ENCODE data around the gene SMIM3.
A peak's percentile ranks its signal among the peaks of the same experiment; 100 is the strongest.

SMIM3 gene

GRCh38 chr5:150758203-150758530, 20.4 kb upstream of the SMIM3 start:
- no peak overlapping the region for H3K4me3 Mint-ChIP-seq
- H3K27ac Mint-ChIP-seq, result no peak overlapping the region
- peaks cover 31% of the 10 kb centered on the region for H3K4me1 Mint-ChIP-seq (ENCODE audit: low read depth)
- no peaks in the 10 kb centered on the region for H3K27me3 Mint-ChIP-seq (ENCODE audit: low read depth)
- H3K9me3 Mint-ChIP-seq, result no peaks in the 10 kb centered on the region
- peaks cover 28% of the 10 kb centered on the region for H3K36me3 Mint-ChIP-seq (ENCODE audit: low read depth)

DNA sequence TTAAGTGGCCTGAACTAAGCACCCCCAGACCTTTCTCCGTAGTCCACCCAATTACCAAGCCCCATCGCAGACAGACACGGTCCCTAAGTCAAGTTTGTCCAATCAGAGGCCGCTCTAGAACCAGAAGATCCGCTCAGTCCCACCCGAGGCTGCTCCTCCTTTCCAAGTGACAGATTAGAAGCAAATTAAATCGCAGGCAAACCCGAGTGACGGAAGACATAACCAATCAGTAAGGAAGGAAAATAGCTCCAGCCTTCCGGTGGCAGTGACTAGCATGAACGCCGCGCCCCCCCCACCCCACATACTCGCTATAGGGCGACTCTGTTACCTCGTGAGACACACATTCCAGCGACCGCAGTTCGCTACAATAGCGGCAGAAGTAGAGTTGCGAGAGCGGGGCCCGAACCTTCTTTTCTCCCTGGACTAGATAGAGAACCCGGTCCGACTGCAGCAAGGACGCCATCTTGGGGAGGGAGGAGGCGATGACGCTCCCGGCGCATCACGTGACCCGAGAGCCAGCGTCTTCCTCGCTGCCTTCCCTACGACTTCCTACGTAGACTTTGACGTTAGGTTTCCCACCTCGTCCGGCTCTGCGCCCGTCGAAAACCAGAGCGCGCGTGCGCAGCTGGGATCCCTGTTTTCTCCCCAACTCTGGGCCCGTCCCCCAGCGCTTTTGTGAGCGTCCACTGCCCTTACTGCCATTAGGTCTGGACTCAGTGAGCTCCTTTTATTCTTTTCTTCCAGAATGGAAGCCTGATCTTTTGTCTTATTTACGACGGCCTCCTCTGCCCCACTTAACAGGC, 19.8 kb upstream of the SMIM3 start, which contains the start of gene DCTN4:
DCTN4 (minus strand) TSS at position 487 of the 803 bp plus-strand sequence; CDS start at position 463, 24 bp downstream.
- H3K36me3 Mint-ChIP-seq (ENCODE audit: low read depth), result peaks cover 22% of the 10 kb centered on the region
- H3K9me3 Mint-ChIP-seq, result no peaks in the 10 kb centered on the region
- H3K4me1 Mint-ChIP-seq (ENCODE audit: low read depth), result peaks cover 26% of the 10 kb centered on the region
- H3K27ac Mint-ChIP-seq, result no peak within 1 kb of the TSS
- H3K4me3 Mint-ChIP-seq, result no peak within 1 kb of the TSS
- no peaks in the 10 kb centered on the region for H3K27me3 Mint-ChIP-seq (ENCODE audit: low read depth)

GRCh38 chr5:150759334-150759583, 19.3 kb upstream of the SMIM3 start:
- Mint-ChIP-seq H3K27me3 (ENCODE audit: low read depth) (no peaks in the 10 kb centered on the region), H3K9me3 (no peaks in the 10 kb centered on the region), H3K27ac (no peak overlapping the region), H3K4me3 (no peak overlapping the region), H3K36me3 (ENCODE audit: low read depth) (peaks cover 17% of the 10 kb centered on the region), H3K4me1 (ENCODE audit: low read depth) (peaks cover 22% of the 10 kb centered on the region)

DNA sequence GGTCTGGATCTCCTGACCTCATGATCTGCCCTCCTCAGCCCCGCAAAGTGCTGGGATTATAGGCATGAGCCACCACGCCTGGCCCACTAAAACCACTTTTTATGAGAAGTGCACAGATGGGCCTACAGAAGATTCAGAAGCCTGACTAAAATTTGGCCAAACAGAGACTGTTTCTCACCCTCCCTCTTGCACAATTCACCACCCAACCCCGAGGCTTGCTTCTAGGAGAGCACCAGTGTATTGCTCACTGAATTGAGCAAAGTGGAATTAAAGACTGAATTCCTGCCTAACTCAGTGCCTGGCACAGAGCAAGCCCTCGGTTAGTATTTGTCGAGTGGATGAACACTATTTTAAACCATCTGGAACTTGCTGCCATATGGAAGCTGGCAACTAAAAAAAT, 16.3 kb upstream of the SMIM3 start:
- no peak overlapping the region for H3K27ac Mint-ChIP-seq
- H3K4me1 Mint-ChIP-seq (ENCODE audit: low read depth), result peaks cover 18% of the 10 kb centered on the region
- H3K27me3 Mint-ChIP-seq (ENCODE audit: low read depth), result no peaks in the 10 kb centered on the region
- no peaks in the 10 kb centered on the region for H3K9me3 Mint-ChIP-seq
- H3K4me3 Mint-ChIP-seq, result no peak overlapping the region
- peaks cover 1% of the 10 kb centered on the region for H3K36me3 Mint-ChIP-seq (ENCODE audit: low read depth)

- H3K4me3 Mint-ChIP-seq, result no peak overlapping the region
- H3K27ac Mint-ChIP-seq, result no peak overlapping the region
- H3K27me3 Mint-ChIP-seq (ENCODE audit: low read depth), result no peaks in the 10 kb centered on the region
- no peaks in the 10 kb centered on the region for H3K9me3 Mint-ChIP-seq
- H3K4me1 Mint-ChIP-seq (ENCODE audit: low read depth), result peaks cover 14% of the 10 kb centered on the region
- H3K36me3 Mint-ChIP-seq (ENCODE audit: low read depth), result no peaks in the 10 kb centered on the region
These were observed 15.4 kb upstream of the SMIM3 start for GRCh38 chr5:150763023-150763769.

DNA sequence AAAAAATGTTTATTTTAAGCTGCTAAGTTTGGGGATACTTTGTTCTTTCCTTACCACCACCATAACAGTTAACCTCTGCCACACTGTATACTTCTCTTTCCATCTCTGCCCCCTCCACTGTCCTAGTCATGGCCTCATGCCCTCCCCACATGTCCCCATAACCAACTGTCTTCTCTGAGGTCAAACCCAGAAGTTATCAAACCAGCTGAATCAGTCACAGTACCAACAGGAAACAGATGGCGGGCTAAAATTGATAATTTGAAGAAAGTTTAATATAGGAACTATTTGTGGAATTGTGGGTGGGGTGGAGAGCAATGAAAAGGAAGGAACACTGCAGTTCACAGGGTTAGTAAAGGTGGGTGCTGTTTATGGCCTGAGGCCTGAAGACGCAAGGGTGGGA, 14.0 kb upstream of the SMIM3 start:
- H3K27ac Mint-ChIP-seq, result no peak overlapping the region
- no peak overlapping the region for H3K4me3 Mint-ChIP-seq

GRCh38 chr5:150765011-150765798, 13.4 kb upstream of the SMIM3 start:
- peaks cover 8% of the 10 kb centered on the region for H3K4me1 Mint-ChIP-seq (ENCODE audit: low read depth)

More for the DNA sequence above, 14.0 kb upstream of the SMIM3 start:
- H3K9me3 Mint-ChIP-seq, result no peaks in the 10 kb centered on the region
- H3K27me3 Mint-ChIP-seq (ENCODE audit: low read depth), result no peaks in the 10 kb centered on the region
- H3K4me1 Mint-ChIP-seq (ENCODE audit: low read depth), result peaks cover 8% of the 10 kb centered on the region
- H3K36me3 Mint-ChIP-seq (ENCODE audit: low read depth), result no peaks in the 10 kb centered on the region

GRCh38 chr5:150765799-150766169, 12.8 kb upstream of the SMIM3 start:
- no peaks in the 10 kb centered on the region for H3K36me3 Mint-ChIP-seq (ENCODE audit: low read depth)
- no peaks in the 10 kb centered on the region for H3K27me3 Mint-ChIP-seq (ENCODE audit: low read depth)
- H3K9me3 Mint-ChIP-seq, result no peaks in the 10 kb centered on the region
- peaks cover 11% of the 10 kb centered on the region for H3K4me1 Mint-ChIP-seq (ENCODE audit: low read depth)
- H3K4me3 Mint-ChIP-seq, result no peak overlapping the region
- no peak overlapping the region for H3K27ac Mint-ChIP-seq

More at GRCh38 chr5:150765011-150765798, 13.4 kb upstream of the SMIM3 start:
- H3K4me3 Mint-ChIP-seq, result no peak overlapping the region
- H3K9me3 Mint-ChIP-seq, result no peaks in the 10 kb centered on the region
- no peaks in the 10 kb centered on the region for H3K36me3 Mint-ChIP-seq (ENCODE audit: low read depth)
- no peaks in the 10 kb centered on the region for H3K27me3 Mint-ChIP-seq (ENCODE audit: low read depth)
- no peak overlapping the region for H3K27ac Mint-ChIP-seq

- no peak overlapping the region for H3K27ac Mint-ChIP-seq
- H3K4me3 Mint-ChIP-seq, result no peak overlapping the region
- no peaks in the 10 kb centered on the region for H3K36me3 Mint-ChIP-seq (ENCODE audit: low read depth)
- peaks cover under 1% of the 10 kb centered on the region for H3K9me3 Mint-ChIP-seq
- H3K4me1 Mint-ChIP-seq (ENCODE audit: low read depth), result peaks cover 13% of the 10 kb centered on the region
- H3K27me3 Mint-ChIP-seq (ENCODE audit: low read depth), result no peaks in the 10 kb centered on the region
These were observed 12.3 kb upstream of the SMIM3 start for GRCh38 chr5:150766251-150766650.

GRCh38 chr5:150771034-150771795, 7.3 kb upstream of the SMIM3 start:
- Mint-ChIP-seq H3K27me3 (ENCODE audit: low read depth) (no peaks in the 10 kb centered on the region), H3K9me3 (peaks cover 9% of the 10 kb centered on the region), H3K4me1 (ENCODE audit: low read depth) (peaks cover 9% of the 10 kb centered on the region), H3K4me3 (no peak overlapping the region), H3K27ac (no peak overlapping the region), H3K36me3 (ENCODE audit: low read depth) (peaks cover 7% of the 10 kb centered on the region)

- Mint-ChIP-seq H3K36me3 (ENCODE audit: low read depth) (peaks cover 7% of the 10 kb centered on the region), H3K9me3 (peaks cover 9% of the 10 kb centered on the region), H3K4me1 (ENCODE audit: low read depth) (peaks cover 18% of the 10 kb centered on the region), H3K27me3 (ENCODE audit: low read depth) (no peaks in the 10 kb centered on the region), H3K4me3 (no peak overlapping the region), H3K27ac (no peak overlapping the region)
These were observed 4.4 kb upstream of the SMIM3 start for GRCh38 chr5:150774145-150774544.

GRCh38 chr5:150777685-150778084, 872 bp upstream of the SMIM3 start:
- peak overlapping the region; percentile 99 for H3K4me3 Mint-ChIP-seq
- H3K9me3 Mint-ChIP-seq, result no peaks in the 10 kb centered on the region
- H3K27me3 Mint-ChIP-seq (ENCODE audit: low read depth), result no peaks in the 10 kb centered on the region
- H3K4me1 Mint-ChIP-seq (ENCODE audit: low read depth), result peaks cover 43% of the 10 kb centered on the region
- H3K36me3 Mint-ChIP-seq (ENCODE audit: low read depth), result peaks cover 1% of the 10 kb centered on the region
- peak overlapping the region; percentile 60 for H3K27ac Mint-ChIP-seq

DNA sequence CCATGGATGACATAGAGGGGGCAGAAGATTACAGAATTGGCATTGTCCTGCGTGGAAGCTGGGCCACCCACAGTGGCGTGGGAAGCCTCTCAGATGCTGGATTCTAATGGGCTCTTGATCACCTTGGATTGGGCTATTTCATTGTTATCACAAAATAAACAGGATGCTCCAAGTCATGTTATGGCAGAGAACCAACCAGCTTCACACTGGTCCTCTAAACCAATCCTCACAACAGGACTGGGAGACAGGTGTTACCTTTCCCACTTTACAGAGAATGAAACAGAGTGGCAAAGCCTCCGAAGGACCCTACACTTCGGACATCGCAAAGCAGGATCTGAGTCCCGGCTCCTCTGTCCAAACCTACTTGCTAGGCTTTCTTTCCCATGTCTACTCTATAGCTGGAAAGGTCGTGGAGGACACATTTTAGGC, 455 bp upstream of the SMIM3 start:
- Mint-ChIP-seq H3K4me1 (ENCODE audit: low read depth) (peaks cover 47% of the 10 kb centered on the region), H3K27me3 (ENCODE audit: low read depth) (no peaks in the 10 kb centered on the region), H3K9me3 (no peaks in the 10 kb centered on the region), H3K27ac (peak overlapping the region; percentile 60), H3K4me3 (peak overlapping the region; percentile 99), H3K36me3 (ENCODE audit: low read depth) (no peaks in the 10 kb centered on the region)
